ENCODE data around the gene TGFA.

DNA sequence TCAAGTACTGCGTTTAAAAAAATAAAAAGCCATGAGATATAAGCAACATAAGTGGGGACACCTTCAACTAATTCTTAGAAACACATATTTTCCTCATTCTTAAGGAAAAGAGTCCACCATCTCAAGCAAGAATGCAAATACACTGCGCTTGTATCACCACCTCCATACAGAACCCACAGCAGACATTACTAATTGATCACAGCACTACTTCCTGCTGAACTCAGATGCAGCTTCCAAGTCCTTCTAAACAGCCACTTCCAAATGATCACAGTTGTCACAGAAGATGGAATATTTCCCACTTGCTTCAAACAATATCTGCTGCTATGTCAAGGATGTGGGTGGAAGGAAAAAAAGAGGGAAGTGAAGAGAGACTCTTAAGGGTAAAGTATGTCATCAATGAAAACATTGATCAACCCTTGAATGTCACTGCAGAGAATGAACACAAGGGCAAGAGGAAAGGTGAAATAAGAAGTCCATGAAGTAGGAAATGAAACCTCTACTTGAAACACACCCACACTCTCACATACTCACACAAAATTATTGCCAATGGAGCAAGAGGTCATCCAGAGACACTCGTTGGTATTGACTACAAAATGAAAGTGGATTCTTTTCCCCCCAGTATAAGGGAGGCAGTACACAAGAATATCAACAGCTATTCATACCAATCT, 22.1 kb downstream of the TGFA start:
- TF ChIP-seq, protein P1, sequence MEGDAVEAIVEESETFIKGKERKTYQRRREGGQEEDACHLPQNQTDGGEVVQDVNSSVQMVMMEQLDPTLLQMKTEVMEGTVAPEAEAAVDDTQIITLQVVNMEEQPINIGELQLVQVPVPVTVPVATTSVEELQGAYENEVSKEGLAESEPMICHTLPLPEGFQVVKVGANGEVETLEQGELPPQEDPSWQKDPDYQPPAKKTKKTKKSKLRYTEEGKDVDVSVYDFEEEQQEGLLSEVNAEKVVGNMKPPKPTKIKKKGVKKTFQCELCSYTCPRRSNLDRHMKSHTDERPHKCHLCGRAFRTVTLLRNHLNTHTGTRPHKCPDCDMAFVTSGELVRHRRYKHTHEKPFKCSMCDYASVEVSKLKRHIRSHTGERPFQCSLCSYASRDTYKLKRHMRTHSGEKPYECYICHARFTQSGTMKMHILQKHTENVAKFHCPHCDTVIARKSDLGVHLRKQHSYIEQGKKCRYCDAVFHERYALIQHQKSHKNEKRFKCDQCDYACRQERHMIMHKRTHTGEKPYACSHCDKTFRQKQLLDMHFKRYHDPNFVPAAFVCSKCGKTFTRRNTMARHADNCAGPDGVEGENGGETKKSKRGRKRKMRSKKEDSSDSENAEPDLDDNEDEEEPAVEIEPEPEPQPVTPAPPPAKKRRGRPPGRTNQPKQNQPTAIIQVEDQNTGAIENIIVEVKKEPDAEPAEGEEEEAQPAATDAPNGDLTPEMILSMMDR (IDR thresholded peaks at IDR 0.05; ENCODE audit: poor library complexity): no peak
- no peak for TF ChIP-seq EZH2 (IDR thresholded peaks at IDR 0.05; ENCODE audit: borderline replicate concordance)

Measured in hepatocyte (in vitro differentiated cells).